GM21390 (cell line): ENCODE data around the gene HIVEP3.

Experiments used
- ATAC-seq: cut with Tn5 transposase; IDR thresholded peaks from one replicate; pipeline ENCODE4 v1.9.1; 2021; ENCODE audit not compliant: unreplicated experiment

HIVEP3 gene

GRCh38 chr1:41850029-41850428 is 68.7 kb downstream of the HIVEP3 start:
- ATAC-seq: no peak

- no peak for ATAC-seq
Measured at GRCh38 chr1:41849211-41849759, 69.4 kb downstream of the HIVEP3 start.

GRCh38 chr1:41848216-41848952 is 70.3 kb downstream of the HIVEP3 start:
- ATAC-seq: no peak

GRCh38 chr1:41847733-41848132 is 71.0 kb downstream of the HIVEP3 start:
- no peak for ATAC-seq

- no peak for ATAC-seq
Measured at GRCh38 chr1:41846625-41847405, 71.9 kb downstream of the HIVEP3 start.

GRCh38 chr1:41844781-41845272 is 73.9 kb downstream of the HIVEP3 start:
- no peak for ATAC-seq

GRCh38 chr1:41844255-41844654 is 74.5 kb downstream of the HIVEP3 start:
- ATAC-seq: no peak

GRCh38 chr1:41842993-41843755 is 75.5 kb downstream of the HIVEP3 start:
- ATAC-seq: no peak

- ATAC-seq: no peak
Measured at GRCh38 chr1:41842326-41842725, 76.4 kb downstream of the HIVEP3 start.

GRCh38 chr1:41840592-41841246 is 78.0 kb downstream of the HIVEP3 start:
- ATAC-seq: no peak

GRCh38 chr1:41838266-41838665 is 80.5 kb downstream of the HIVEP3 start:
- ATAC-seq: no peak

GRCh38 chr1:41837691-41838090 is 81.0 kb downstream of the HIVEP3 start:
- ATAC-seq: no peak

GRCh38 chr1:41835485-41835884 is 83.2 kb downstream of the HIVEP3 start:
- ATAC-seq: no peak

GRCh38 chr1:41833519-41834000 is 85.2 kb downstream of the HIVEP3 start:
- no peak for ATAC-seq

- ATAC-seq: no peak
Measured at GRCh38 chr1:41830726-41831125, 88.0 kb downstream of the HIVEP3 start.

- no peak for ATAC-seq
Measured at GRCh38 chr1:41827991-41828570, 90.6 kb downstream of the HIVEP3 start.

GRCh38 chr1:41823471-41823870 is 95.3 kb downstream of the HIVEP3 start:
- ATAC-seq: no peak

GRCh38 chr1:41822866-41823265 is 95.9 kb downstream of the HIVEP3 start:
- no peak for ATAC-seq

GRCh38 chr1:41819843-41820242 is 98.9 kb downstream of the HIVEP3 start:
- ATAC-seq: no peak

- no peak for ATAC-seq
Measured at GRCh38 chr1:41819069-41819468, 99.7 kb downstream of the HIVEP3 start.
